Stimulated activated CD8-positive, alpha-beta memory T cell treated with anti-CD3 and anti-CD28 coated beads, Interleukin-7, amount 100 ng/mL, for 48 hours (primary cell): ENCODE measurements around the gene SYNPO2.
"Not testable (repeated sequence)": the region's sequence is repeated elsewhere in the genome, so short reads cannot be mapped to it uniquely, and the experiment has no call there.

Experiments used
- DNase-seq, 2 donors: peaks; one replicate each; pipeline ENCODE4 v3.0.0-alpha.2; 2020; ENCODE audit warnings: low read depth in 1 of 2; ENCODE audit errors: extremely low read depth in 1 of 2

Gene SYNPO2

DNA sequence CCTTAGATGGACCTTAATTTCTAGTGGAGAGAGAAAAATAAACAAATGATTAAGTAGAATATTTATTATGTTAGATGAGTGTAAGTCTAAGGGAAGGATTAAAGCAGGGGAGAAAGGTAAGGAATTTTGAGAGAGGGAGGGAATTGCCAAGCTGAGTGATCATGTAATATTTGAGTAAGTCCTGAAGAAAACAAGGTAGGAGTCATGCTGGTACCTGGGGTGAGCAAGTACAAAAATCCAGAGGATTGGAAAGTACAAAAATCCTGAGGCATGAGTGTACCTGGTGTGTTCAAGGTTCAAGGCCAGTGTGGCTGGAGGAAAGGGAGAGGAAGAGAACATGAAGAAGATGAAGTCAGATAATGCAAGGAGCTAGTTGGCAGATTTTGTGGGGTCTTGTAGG is 159.8 kb downstream of the SYNPO2 start:
- DNase-seq: no peak

DNA sequence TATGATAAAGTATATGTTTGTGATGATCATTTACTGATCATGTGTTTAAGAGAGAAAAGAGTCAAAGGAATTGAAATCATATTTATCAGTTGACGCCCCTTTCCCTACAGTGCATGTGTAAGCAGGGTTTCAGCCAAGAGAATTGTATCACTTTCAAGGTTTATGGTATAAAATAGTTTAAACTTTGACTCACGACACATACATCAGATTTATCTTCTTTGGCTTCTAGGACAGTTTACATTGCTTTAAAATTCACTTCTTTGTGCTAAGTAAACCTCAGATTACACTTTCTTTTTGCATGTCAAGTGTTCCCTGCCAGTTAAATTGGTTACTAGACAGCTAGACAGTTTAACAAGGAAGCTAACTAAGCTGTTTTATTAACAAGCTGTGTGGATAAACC is 160.7 kb downstream of the SYNPO2 start:
- DNase-seq: no peak

DNA sequence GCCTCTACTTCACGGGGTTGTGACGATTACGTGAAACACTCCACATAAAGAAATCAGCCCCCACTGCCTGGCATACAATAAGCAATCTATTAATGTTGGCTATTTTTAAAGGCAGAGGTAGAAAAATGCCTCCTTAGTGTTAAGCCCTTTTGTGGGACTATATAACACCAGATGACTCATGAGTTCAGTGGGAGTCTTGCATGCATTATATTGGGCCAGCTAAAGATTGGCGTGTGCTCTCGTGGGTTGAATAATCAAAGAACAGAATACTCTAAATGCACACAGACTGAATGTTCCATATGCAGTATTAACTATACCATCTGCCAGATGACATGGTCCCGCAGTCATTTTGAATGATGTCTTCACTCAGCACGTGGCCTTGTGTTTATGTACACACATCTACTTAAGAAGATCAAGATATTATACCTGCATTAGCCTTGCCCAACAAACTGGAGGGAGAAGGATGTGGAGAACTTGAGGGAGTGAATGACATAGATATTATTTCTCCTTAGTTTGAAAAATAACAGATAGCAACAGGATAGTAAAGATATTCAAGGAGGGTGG is 162.0 kb downstream of the SYNPO2 start:
- DNase-seq: no peak

DNA sequence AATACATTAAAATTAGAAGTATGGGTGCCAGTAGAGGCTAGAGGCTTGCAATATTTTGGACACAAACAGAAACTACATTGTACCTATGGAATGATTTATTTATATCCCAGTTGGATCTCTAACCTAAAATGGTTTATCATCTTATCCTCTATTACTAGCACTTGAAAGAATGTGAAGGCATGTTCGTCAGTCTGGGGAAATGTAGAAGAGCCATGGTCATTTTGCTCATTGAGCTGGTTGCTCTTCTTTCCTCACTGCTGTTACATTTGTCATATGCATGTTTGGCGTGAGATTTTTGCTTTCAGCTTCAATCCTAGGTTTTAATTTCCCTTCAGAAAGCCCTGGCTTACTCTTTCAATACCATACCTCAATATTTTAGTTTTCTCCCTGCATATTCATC is 164.6 kb downstream of the SYNPO2 start:
- DNase-seq: no peak

DNA sequence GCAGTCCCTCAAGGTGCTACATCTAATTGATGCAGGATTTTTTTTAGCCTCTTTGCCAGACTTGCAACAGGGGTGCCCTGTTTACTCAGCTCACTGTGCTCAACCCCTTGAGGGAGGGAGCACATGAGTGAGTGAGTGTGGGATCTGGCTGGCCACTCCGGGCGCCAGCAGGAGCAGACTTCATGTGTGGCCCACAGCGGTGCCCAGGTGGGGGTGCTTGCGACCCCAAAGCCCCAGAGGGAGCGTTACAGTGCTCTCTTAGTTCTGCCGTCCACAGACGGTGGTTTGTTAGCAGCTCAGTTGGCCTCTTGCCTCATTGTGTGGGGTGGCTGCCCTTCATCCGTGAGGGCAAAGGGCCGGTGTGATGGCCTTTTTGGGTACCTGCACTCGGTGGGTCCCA is 165.3 kb downstream of the SYNPO2 start:
- no peak for DNase-seq

DNA sequence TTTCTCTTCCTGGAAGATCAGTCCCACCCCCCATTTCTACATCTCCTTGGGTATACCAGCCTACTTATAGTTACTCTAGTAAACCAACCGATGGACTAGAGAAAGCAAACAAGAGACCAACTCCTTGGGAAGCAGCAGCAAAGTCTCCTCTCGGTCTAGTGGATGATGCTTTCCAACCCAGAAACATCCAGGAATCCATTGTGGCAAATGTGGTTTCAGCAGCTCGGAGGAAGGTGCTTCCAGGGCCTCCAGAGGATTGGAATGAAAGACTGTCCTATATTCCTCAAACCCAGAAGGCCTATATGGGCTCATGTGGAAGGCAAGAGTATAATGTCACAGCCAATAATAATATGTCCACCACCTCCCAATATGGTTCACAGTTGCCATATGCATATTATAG is 168.8 kb downstream of the SYNPO2 start:
- DNase-seq: no peak

DNA sequence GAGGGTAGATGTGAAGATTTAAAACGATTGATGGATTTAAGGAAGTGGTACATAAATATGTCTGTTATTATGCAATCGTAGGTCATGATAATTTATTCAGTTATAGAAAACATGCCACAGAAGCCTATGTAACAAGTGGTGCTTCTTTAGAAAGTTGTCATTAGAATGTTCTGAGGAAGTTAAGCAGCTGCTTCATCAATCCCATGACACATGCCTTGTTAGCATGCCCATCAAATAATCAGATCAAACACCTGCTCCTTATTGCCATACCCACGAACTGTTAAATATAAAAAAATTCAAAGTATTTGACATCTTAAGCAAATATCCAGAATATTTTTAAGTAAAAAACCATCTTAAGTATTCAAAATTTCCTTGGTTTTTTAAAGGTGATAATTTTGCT is 170.6 kb downstream of the SYNPO2 start:
- no peak for DNase-seq

DNA sequence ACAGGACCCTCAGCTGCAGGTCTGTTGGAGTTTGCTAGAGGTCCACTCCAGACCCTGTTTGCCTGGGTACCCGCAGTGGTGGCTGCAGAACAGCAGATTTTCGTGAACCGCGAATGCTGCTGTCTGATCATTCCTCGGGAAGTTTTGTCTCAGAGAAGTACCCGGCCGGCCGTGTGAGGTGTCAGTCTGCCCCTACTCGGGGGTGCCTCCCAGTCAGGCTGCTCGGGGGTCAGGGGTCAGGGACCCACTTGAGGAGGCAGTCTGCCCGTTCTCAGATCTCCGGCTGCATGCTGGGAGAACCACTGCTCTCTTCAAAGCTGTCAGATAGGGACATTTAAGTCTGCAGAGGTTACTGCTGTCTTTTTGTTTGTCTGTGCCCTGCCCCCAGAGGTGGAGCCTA is 178.5 kb downstream of the SYNPO2 start:
- DNase-seq: not testable (repeated sequence)

DNA sequence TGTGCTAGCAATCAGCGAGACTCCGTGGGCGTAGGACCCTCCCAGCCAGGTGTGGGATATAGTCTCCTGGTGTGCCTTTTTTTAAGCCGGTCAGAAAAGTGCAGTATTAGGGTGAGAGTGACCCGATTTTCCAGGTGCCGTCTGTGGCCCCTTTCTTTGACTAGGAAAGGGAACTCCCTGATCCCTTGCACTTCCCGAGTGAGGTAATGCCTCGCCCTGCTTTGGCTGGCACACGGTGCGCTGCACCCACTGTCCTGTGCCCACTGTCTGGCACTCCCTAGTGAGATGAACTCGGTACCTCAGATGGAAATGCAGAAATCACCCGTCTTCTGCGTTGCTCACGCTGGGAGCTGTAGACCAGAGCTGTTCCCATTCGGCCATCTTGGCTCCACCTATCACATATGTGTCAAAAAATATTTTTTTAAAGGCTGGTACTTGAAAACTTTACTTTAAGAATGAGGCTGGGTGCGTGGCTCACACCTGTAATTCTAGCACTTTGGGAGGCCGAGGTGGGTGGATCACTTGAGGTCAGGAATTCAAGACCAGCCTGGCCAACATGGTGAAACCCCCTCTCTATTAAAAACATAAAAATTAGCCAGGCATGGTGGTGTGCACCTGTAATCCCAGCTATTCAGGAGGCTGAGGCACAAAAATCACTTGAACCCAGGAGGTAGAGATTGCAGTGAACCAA is 179.2 kb downstream of the SYNPO2 start:
- DNase-seq: not testable (repeated sequence)

DNA sequence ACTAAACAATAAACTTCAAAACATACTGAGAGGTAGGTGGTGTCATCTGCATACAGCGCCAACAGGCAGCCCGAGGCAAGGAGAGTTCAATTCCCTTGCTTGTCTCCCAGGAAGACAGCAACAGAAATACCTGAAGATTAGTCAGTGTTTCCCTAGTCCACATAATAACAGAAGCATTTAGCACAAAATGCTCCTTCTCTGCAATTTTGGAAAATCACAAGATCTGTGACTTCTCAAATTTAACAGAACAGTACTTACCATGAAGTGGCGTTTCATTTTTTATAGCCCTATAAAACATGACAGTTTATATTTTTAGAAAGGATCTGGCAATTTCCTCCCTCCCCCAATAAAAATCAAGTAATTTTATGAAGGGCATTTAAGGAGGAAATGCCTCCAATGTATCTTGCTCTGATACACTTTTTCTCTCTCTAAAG is 179.9 kb downstream of the SYNPO2 start:
- DNase-seq: no peak

DNA sequence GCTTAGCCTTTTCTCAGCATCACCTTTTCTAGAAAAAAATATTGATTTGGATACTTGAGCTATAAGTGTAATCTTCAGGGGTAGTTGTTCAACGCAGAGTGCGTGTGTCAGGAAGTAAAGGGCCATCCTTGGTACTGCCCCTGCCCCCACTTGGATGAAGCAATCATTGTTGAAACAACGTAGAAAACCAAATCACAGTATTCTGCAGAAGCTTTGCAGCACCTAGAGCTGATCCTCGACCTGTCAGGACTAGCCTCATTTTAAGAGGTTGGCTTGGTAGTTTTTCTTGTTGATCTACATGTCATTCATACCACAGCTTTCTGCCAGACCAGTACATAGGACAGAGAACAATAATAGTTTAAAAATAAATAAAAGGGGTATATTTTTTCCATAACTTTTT is 181.6 kb downstream of the SYNPO2 start:
- DNase-seq: no peak

DNA sequence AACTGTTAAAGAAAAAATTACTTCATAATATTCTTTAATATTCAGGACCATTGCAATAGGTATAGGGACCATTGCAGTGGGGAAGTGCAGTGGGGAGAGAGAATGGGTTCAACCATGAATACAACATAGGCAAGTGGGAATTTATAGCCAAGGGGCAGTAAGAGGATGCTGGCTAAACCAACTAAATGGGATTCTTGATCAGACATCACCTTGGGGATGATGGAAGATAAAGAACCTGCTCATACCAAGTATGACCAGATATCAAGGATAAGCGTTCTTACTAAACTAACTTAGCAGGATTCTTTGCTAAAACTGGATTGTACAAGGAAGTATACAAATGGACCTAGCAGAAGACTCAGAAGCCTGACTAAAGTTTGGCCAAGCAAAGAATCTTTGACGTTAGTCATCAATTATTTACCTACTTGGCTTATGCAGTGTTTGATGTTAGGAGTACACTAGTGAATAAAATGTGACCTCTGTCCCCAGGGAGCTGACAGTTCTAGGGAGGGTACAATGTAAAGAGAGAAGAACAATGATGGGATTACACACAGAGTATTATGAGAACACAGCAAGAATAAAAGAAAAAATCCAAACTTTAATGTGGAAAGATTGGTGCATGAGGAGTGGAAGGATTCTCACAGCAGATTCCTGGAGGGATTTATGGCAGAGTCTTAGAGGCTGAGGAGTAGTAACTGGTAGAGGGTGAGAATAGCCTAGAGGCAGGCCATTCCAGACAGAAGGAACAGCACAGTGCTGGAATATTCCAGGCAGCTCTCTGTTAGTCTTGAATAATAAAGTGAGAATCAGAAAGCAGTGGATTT is 192.3 kb downstream of the SYNPO2 start:
- no peak for DNase-seq

DNA sequence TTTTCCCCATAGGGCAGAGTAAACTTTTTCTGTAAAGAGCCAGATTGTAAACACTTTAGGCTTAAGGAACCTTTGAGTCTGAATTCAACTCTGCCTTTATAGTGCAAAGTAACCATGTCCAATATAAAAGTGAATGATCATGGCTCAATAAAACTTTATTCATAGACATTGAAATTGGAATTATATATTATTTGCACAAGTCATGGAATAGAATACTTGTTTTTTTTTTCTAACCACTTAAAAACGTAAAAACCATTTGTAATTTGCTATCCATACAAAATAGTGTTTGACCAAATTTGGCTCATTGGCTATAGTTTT is 192.8 kb downstream of the SYNPO2 start:
- DNase-seq: no peak

DNA sequence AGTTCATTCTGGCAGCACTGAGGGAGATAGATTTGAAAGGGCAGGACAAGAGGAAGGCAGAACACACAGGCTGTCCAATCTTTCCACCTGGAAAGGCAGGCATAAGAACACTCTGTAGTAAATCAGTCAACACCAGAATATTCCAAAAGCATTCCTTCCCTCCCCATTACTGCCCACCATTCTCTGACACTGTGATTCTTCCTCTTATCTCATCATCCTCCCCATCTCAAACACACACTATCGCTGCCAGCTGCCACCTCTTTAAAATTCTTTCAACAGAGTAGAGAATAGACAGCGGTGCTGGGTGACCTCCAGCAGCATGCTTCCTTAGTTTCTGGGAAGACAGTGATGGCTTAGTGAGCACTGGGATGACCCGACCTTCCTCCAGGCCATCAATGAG is 193.3 kb downstream of the SYNPO2 start:
- no peak for DNase-seq

DNA sequence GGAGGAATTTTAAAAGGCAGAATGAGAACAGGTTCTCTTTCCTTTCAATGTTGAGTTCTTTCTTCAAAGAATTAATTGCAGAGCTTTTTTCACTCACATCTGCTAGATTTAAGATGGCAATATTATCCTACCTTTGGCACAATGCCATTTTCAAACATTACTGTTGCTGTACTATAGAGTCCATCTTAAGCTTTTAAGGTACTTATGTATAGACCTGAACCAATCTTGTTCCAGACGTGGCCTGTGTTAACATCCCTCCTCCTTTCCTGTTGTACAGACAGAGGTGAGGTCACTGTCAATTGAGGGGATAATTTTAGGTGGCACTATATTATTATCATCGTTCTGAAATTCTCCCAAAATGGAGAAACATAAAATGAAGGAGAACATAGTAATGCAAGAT is 194.0 kb downstream of the SYNPO2 start:
- DNase-seq: no peak

DNA sequence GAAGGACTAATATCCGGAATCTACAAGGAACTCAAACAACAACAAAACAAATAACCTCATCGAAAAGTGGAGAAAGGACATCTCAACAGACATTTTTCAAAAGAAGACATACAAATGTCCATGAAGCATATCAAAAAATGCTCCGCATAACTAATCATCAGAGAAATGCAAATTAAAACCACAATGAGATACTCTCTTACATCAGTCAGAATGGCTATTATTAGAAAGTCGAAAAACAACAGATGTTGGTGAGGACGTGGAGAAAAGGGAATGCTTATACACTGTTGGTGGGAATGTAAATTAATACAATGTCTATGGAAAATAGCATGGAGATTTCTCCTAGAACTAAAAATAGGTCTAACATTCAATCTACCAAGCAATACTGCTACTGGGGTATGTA is 195.9 kb downstream of the SYNPO2 start:
- no peak for DNase-seq

DNA sequence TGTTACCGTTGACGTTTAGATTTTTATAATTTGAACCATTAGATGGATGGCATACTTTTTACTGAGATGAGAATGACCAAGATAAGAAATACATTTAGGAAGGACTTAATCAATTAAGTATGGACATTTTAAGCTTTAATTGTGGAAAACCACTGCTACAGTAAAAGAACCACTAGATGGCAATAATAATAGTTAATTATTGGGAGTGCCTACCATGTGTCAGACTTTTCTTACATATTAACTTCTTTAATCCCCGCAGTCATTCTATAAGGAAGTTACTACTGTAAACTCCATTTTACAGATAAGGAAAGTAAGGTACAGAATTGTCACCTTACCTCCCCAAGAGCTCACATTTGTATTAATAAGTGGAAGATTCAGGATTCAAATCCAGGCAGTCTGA is 198.5 kb downstream of the SYNPO2 start:
- no peak for DNase-seq

DNA sequence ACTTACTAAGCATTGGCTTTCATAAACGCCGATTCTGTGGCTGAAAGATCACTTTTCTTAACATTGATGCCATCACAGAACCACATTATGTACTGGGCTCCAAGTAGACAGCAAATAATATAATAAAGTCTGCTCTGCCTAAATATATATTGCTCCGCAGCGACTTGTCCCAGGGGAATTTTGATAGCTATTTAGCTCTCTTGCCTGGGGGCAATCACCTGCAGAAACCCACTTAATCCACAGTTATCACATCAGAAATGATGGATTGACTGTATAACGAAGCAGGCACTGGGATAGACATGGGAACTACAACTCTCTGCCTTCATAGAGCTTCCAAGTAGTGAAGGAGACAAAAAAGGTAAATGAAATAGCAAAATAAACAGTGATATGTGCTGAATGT is 199.0 kb downstream of the SYNPO2 start:
- DNase-seq: no peak

DNA sequence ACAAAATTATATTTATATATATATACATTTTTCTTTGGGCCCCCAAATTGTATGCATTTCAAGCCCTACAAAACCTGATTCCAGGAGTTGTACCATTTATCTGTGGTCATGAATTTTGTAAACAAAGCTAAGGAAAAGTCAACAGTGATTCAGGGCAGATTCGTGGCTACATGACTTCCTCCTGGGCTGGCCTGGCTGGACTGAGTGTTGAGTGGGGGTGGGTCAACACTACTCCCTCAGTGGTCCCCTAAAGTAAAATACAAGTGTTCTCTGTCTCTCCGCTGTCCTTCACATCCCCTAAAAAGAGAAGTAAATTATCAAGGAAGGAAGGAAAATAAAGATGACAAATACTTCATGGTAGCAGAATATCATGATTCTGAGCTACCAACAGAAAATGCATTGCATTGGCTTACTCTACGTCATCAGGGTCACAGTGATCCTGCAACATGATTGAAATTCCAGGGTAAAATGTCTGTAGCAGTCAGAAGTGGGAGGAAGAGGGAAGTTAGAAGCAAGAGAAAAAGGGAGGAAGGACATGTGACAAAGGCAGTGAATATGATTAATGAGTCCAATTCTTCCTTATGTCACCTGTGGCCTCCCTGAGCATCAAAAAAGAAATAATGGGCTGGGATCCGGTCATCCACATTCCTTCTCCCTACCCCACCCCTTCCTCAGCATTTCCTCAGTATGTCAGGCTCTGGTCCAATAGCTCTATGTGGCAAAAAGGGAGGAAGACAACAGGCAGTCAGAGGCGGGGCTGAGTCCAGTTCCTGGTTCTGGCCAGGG is 204.6 kb downstream of the SYNPO2 start:
- DNase-seq: no peak

DNA sequence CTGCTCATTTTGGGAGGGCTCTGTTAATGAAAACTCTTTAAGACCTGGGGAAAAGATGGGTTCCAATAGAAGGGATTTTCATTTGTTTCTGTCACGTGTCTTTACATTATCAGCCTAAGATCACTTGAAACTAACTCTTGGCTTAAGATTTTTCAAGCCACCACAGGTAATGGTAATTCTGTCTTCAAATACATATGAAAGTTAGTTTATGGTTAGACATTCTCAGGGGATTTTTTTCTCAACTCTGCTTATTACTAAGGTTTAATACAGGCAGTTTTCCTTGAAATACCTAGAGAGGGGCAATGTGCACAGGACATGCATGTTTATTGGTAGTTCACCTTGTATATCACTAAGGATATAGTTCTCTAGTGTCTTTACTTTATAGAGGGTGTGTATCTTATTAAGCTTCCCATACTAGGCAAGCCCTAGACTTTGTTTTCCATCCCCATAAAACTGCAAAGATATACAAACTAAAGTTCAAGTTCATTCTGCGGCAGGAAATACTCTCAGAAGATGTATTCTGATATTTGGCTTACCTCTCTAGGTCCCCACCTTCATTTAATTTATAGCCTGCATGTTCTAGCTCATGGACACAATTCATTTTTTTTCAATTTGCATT is 208.7 kb downstream of the SYNPO2 start:
- no peak for DNase-seq

DNA sequence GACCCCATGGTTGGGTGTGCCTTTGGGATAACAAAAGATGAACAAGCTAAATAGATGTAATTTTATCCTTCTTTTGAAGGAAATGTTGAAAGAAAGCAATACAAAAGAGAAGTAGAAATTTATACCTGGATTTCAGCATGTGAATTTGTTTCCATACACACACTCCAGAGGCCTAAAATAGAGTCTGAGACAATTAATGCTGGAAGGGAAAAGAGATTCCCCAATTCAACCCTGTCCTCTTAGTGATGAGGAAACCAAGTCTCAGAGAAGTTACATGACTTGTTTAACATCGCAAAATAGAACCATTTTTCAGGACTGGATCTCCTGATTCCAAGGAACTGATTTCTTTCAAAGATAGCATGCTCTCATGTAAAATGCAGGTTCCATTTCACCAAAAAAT is 209.7 kb downstream of the SYNPO2 start:
- DNase-seq: no peak
